Measurements from ENCODE around the gene FHIT. TPM values are rescaled to one million over a fixed set of nuclear protein-coding genes. Genes with fewer than 3 reads are reported as not detected.
"Not testable (repeated sequence)": the region's sequence is repeated elsewhere in the genome, so short reads cannot be mapped to it uniquely, and the experiment has no call there.

The FHIT gene
- total RNA-seq, 4 donors from 2014 or later = 4.6 to 6.1 (median 5.7) TPM

GRCh38 chr3:61200270-61200669, 51.0 kb downstream of the FHIT start:
- no peak overlapping the region for H3K4me3 ChIP-seq

DNA sequence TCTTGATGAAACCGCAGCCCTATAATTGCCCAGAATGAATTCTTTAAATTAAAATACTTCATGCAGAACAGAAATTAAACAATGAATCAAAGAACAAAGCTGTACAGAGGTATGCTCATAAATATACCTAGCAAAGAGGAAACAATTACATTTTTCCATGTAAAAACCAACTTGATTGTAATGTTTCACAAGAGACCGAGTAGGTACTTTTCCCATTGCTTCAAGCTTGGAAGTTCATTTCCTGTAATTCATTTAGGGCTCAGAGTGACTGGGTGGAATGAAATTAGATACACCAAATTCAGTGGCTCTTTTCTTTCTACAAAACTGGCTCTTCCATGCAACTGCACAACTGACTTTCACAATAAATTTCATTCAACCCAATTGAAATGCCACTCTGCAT, 51.4 kb downstream of the FHIT start:
- WGBS = 89% methylated on average over 2 of the region's 2 CpGs
- Histone ChIP-seq H3K4me1 (peaks cover 0 to 8% (median 0%) of the 10 kb centered on the region in 4 donors), H3K9me3 (no peaks in the 10 kb centered on the region), H3K27me3 (no peaks in the 10 kb centered on the region), H3K27ac (replicated peaks in 1 of 4) (no peak overlapping the region), H3K4me3 (no peak overlapping the region), H3K36me3 (no peaks in the 10 kb centered on the region)
- intact Hi-C loops (cut with DNase I) = no loop called here
- no peak for DNase-seq (ENCODE audit: extremely low spot score)
- TF ChIP-seq EP300 (IDR thresholded peaks at IDR 0.05) (no peak), CTCF (IDR thresholded peaks at IDR 0.05) (no peak), POLR2A (IDR thresholded peaks at IDR 0.05; ENCODE audit: low read depth) (no peak), POLR2AphosphoS5 (IDR thresholded peaks at IDR 0.05) (no peak)

More at GRCh38 chr3:61200270-61200669, 51.0 kb downstream of the FHIT start:
- H3K4me1 ChIP-seq = peaks cover 0 to 8% (median 0%) of the 10 kb centered on the region in 4 donors
- no peaks in the 10 kb centered on the region for H3K27me3 ChIP-seq
- TF ChIP-seq POLR2A (IDR thresholded peaks at IDR 0.05; ENCODE audit: low read depth) = no peak
- TF ChIP-seq CTCF (IDR thresholded peaks at IDR 0.05) = no peak
- no peak for TF ChIP-seq POLR2AphosphoS5 (IDR thresholded peaks at IDR 0.05)
- no peak for TF ChIP-seq EP300 (IDR thresholded peaks at IDR 0.05)
- H3K27ac ChIP-seq (replicated peaks in 1 of 4) = no peak overlapping the region
- no peaks in the 10 kb centered on the region for H3K9me3 ChIP-seq
- intact Hi-C loops (cut with DNase I) = no loop called here
- DNase-seq (ENCODE audit: extremely low spot score) = no peak
- H3K36me3 ChIP-seq = no peaks in the 10 kb centered on the region

DNA sequence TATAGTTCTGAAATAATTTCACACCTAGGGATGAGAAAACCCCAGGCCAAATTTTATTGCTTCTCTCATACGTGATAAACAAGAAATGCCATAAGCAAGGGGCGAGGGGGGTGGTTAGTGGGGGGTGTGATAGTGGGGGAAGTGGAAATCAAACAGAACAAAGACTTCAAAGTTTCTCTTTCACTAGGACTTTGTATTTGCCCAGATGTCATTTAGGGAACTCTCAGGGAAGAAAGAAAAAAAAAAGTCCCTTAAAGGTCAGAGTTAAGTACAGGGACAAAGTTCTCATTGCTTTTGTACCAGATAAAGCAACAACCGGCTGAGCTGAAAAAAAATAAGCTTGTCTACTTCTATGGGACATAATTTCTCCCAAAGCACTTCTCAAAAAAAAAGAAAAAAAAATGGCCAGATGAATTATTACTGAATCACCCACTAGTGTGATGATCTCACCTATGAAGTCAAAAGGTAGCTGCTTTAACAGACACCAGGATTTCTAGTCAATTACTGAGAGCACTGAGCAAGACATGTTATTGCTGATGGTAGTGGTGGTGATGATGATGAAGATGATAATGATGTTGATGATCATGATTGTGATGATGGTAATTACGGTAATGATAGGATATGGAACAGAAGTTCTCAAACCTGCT, 56.2 kb downstream of the FHIT start:
- H3K4me1 ChIP-seq = peaks cover 0 to 1% (median 0%) of the 10 kb centered on the region in 4 donors
- H3K4me3 ChIP-seq = no peak overlapping the region
- intact Hi-C loops (cut with DNase I) = no loop called here
- no peaks in the 10 kb centered on the region for H3K9me3 ChIP-seq
- H3K27me3 ChIP-seq = no peaks in the 10 kb centered on the region
- TF ChIP-seq POLR2A (IDR thresholded peaks at IDR 0.05; ENCODE audit: low read depth) = no peak
- TF ChIP-seq EP300 (IDR thresholded peaks at IDR 0.05) = no peak
- TF ChIP-seq POLR2AphosphoS5 (IDR thresholded peaks at IDR 0.05) = no peak
- TF ChIP-seq CTCF (IDR thresholded peaks at IDR 0.05) = no peak
- H3K36me3 ChIP-seq = no peaks in the 10 kb centered on the region
- H3K27ac ChIP-seq (replicated peaks in 1 of 4) = no peak overlapping the region
- no peak for DNase-seq (ENCODE audit: extremely low spot score)
- 81% methylated on average over 4 of the region's 4 CpGs for WGBS

DNA sequence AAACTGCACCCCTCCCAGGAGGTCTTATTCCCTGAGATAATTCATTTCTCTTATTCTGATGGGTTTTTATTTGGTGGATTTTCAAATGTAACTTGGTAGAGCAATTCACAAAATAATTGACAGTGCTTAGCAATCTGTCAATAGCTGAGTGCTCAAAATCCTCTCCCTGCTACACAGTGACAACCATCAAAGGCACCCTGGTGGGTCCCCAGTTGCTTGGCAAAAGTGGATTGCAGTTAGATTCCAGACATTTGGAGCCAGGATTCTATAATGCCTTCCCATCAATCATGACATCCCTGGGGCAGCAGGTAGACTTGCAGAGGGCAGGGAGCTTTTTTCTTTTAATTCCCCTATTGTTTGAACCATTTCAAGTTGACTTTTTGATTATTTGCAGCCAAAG, 59.0 kb downstream of the FHIT start:
- Histone ChIP-seq H3K9me3 (no peaks in the 10 kb centered on the region), H3K27ac (replicated peaks in 1 of 4) (no peak overlapping the region), H3K36me3 (no peaks in the 10 kb centered on the region), H3K4me1 (no peaks in the 10 kb centered on the region), H3K27me3 (no peaks in the 10 kb centered on the region), H3K4me3 (no peak overlapping the region)
- DNase-seq (ENCODE audit: extremely low spot score) = no peak
- intact Hi-C loops (cut with DNase I) = no loop called here
- TF ChIP-seq EP300 (IDR thresholded peaks at IDR 0.05) (no peak), POLR2A (IDR thresholded peaks at IDR 0.05; ENCODE audit: low read depth) (no peak), CTCF (IDR thresholded peaks at IDR 0.05) (no peak), POLR2AphosphoS5 (IDR thresholded peaks at IDR 0.05) (no peak)

DNA sequence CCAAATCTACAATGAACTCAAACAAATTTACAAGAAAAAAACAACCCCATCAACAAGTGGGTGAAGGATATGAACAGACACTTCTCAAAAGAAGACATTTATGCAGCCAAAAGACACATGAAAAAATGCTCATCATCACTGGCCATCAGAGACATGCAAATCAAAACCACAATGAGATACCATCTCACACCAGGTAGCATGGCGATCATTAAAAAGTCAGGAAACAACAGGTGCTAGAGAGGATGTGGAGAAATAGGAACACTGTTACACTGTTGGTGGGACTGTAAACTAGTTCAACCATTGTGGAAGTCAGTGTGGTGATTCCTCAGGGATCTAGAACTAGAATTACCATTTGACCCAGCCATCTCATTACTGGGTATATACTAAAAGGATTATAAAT, 61.0 kb downstream of the FHIT start:
- intact Hi-C loops (cut with DNase I); H3K36me3 ChIP-seq; H3K4me1 ChIP-seq; DNase-seq (ENCODE audit: extremely low spot score); H3K4me3 ChIP-seq; H3K27me3 ChIP-seq; H3K9me3 ChIP-seq; H3K27ac ChIP-seq (replicated peaks in 1 of 4): not testable (repeated sequence)
- WGBS = 95% methylated on average over 1 of the region's 1 CpG

All from esophagus muscularis mucosa (tissue), 4 donors.